C4-2B (cell line): ENCODE data around the gene CZIB.

ENCODE experiments used
- CTCF ChIP-seq: fragments of 450-650 bp; conservative IDR thresholded peaks from 2 replicates; pipeline ENCODE4 v1.5.1; 2017; ENCODE audit warnings: mild to moderate bottlenecking
- ZFX ChIP-seq: fragments of 450-650 bp; IDR thresholded peaks from 2 replicates; pipeline ENCODE4 v1.6.1; 2017

GRCh38 chr1:53210954-53211353 lies 9.5 kb downstream of the CZIB start:
- TF ChIP-seq CTCF (no peak), ZFX (no peak)
